Stomach (tissue), 9 donors: Measurements from ENCODE around the gene CYP1A2. TPM values are rescaled to one million over a fixed set of nuclear protein-coding genes. Genes with fewer than 3 reads are reported as not detected.

ENCODE experiments used
- DNase-seq, 2 donors: peaks; one replicate each; pipeline versions ENCODE4 v3.0.0 to v3.0.0-alpha.2; 2013 to 2019
- H3K27ac ChIP-seq, 5 donors: fragments of 200-600 bp in 4 of 5; sonication (generic) in 4 of 5; one replicate each; pipeline ENCODE4 v1.5.1; 2013 to 2019; ENCODE audit warnings: mild to moderate bottlenecking in 1 of 5, moderate library complexity in 1 of 5
- H3K27me3 ChIP-seq, 3 donors: fragments of 200-600 bp; sonication (generic); one replicate each; pipeline ENCODE4 v1.5.1; 2017 to 2019; ENCODE audit warnings: mixed run types in 1 of 3
- H3K36me3 ChIP-seq, 4 donors: fragments of 200-600 bp; sonication (generic); 1 replicate in 3 of 4; 2 replicates in 1 of 4; pipeline ENCODE4 v1.5.1; 2016 to 2019
- H3K4me1 ChIP-seq, 4 donors: fragments of 200-600 bp; sonication (generic); one replicate each; pipeline ENCODE4 v1.5.1; 2016 to 2019
- H3K4me3 ChIP-seq, 4 donors: fragments of 200-600 bp; sonication (generic) in 3 of 4; one replicate each; pipeline ENCODE4 v1.5.1; 2016 to 2019; ENCODE audit warnings: mild to moderate bottlenecking in 1 of 4
- H3K9me3 ChIP-seq, 4 donors: fragments of 200-600 bp; sonication (generic); one replicate each; pipeline ENCODE4 v1.5.1; 2016 to 2019
- EP300 ChIP-seq: sonication (generic); formaldehyde crosslinking; IDR thresholded peaks from one replicate; pipeline ENCODE4 v1.6.1; 2017; ENCODE audit warnings: antibody characterized with exemption
- POLR2A ChIP-seq, 4 donors: fragments of 450-650 bp; IDR thresholded peaks; one replicate each; pipeline ENCODE4 v1.6.1; 2016; ENCODE audit warnings: antibody characterized with exemption in 4 of 4, control low read depth in 2 of 4, mild to moderate bottlenecking in 1 of 4, moderate library complexity in 1 of 4
- POLR2AphosphoS5 ChIP-seq, 3 donors: sonication (generic); formaldehyde crosslinking; IDR thresholded peaks; one replicate each; pipeline ENCODE4 v1.6.1; 2016; ENCODE audit warnings: antibody characterized with exemption in 3 of 3
- WGBS, 5 donors: extraction: QIAGEN DNeasy Blood & Tissue Kit in 3 of 5; methylation state at CpG; one replicate each; pipeline versions ENCODE4 v1.1.5 to v1.1.7; 2013 to 2018; 5-methylcytosine and 5-hydroxymethylcytosine counted together
- intact Hi-C: fragments of 100-400 bp; cut with DNase I; formaldehyde crosslinking; loops from one replicate; pipeline ENCODE4 v1.15.1; 2023; ENCODE audit warnings: low total_unique reads
- polyA plus RNA-seq, 3 donors: library from polyadenylated mRNA; stranded (reverse); fragments of 200-250 nt; gene quantifications; one replicate each; pipeline ENCODE4 v1.2.3, GENCODE V29; 2013
- total RNA-seq, 5 donors: library from RNA; depleted of rRNA; stranded (reverse); fragments of >200 nt; gene quantifications; one replicate each; pipeline versions ENCODE4 v1.1.0 to v1.2.3, GENCODE V29; 2014 to 2016
- TF ChIP-seq, protein P1 (sequence below), 7 experiments: fragments of 450-650 bp in 4 of 7; fragments of 200-600 bp in 3 of 7; sonication (generic) in 3 of 7; IDR thresholded peaks; one replicate each; pipeline ENCODE4 v1.5.1; 2016 to 2019; ENCODE audit warnings: antibody characterized with exemption in 7 of 7, control low read depth in 2 of 7, mild to moderate bottlenecking in 1 of 7
- donor health status: healthy with polysubstance abuse.
- donor health status: Bipolar disorder and iron deficiency.
- donor health status: healthy.

CYP1A2 gene
- total and polyA plus RNA-seq, 8 donors: not detected

DNA sequence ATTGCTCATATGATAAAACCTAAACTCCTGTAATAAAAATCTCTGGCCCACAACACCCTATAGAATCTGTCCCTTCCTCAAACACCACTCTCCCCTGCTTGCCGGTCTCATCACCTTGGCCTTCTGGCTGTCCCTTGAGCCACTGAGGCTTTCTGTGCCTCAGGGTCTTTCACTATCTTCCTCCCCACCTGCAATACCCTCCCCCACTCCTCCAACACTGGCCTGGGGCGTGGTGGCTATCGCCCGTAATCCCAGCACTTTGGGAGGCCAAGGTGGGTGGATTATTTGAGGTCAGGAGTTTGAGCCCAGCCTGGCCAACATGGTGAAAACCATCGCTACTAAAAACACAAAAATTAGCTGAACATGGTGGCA is 29.9 kb downstream of the CYP1A2 start:
- no peaks in the 10 kb centered on the region for H3K36me3 ChIP-seq
- no peaks in the 10 kb centered on the region for H3K27me3 ChIP-seq
- TF ChIP-seq EP300 (no peak), POLR2A (IDR thresholded peaks at IDR 0.05) (no peak), POLR2AphosphoS5 (IDR thresholded peaks at IDR 0.05) (no peak)
- TF ChIP-seq, protein P1, sequence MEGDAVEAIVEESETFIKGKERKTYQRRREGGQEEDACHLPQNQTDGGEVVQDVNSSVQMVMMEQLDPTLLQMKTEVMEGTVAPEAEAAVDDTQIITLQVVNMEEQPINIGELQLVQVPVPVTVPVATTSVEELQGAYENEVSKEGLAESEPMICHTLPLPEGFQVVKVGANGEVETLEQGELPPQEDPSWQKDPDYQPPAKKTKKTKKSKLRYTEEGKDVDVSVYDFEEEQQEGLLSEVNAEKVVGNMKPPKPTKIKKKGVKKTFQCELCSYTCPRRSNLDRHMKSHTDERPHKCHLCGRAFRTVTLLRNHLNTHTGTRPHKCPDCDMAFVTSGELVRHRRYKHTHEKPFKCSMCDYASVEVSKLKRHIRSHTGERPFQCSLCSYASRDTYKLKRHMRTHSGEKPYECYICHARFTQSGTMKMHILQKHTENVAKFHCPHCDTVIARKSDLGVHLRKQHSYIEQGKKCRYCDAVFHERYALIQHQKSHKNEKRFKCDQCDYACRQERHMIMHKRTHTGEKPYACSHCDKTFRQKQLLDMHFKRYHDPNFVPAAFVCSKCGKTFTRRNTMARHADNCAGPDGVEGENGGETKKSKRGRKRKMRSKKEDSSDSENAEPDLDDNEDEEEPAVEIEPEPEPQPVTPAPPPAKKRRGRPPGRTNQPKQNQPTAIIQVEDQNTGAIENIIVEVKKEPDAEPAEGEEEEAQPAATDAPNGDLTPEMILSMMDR (IDR thresholded peaks at IDR 0.05): no peak
- no peak overlapping the region for H3K4me3 ChIP-seq
- peaks cover 35 to 74% (median 55%) of the 10 kb centered on the region in 4 donors for H3K4me1 ChIP-seq
- intact Hi-C loops: no loop called here
- no peak for DNase-seq
- H3K9me3 ChIP-seq: no peaks in the 10 kb centered on the region
- 87 to 94% (median 90%) methylated on average over 5 of the region's 5 CpGs for WGBS, 5 donors
- peak overlapping the region in 2 of 5 donors; percentile 87 to 95 for H3K27ac ChIP-seq

DNA sequence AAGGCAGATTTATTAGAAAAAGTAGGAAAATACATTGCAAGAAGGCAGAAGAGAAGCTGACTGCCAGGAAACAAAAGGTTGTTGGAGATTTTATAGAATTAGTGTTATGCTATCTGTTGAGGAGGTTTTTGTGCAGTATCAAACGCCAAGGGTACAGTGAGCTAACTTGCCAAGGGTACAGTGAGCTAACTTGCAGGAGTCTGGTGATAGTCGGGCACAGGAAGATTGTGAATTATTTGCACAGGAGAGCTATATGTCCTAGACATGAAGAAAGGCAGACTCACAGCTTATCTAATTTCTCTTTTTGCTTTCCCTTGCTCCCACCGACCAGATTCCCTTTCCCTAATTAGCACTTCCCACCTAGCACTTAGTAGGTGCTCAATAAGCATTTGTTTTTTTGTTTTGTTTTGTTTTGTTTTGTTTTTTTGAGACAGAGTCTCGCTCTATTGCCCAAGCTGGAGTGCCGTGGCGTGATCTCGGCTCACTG is 30.6 kb downstream of the CYP1A2 start:
- no peaks in the 10 kb centered on the region for H3K27me3 ChIP-seq
- H3K4me1 ChIP-seq: peaks cover 41 to 78% (median 61%) of the 10 kb centered on the region in 4 donors
- 59 to 73% (median 66%) methylated on average over 7 of the region's 7 CpGs for WGBS, 5 donors
- H3K36me3 ChIP-seq: no peaks in the 10 kb centered on the region
- H3K27ac ChIP-seq: peak overlapping the region; percentile 64 to 95 (median 87)
- no peak overlapping the region for H3K4me3 ChIP-seq
- TF ChIP-seq, protein P1 (IDR thresholded peaks at IDR 0.05): no peak
- TF ChIP-seq EP300: no peak
- no peak for TF ChIP-seq POLR2AphosphoS5 (IDR thresholded peaks at IDR 0.05)
- no peak for TF ChIP-seq POLR2A (IDR thresholded peaks at IDR 0.05)
- DNase-seq: no peak
- intact Hi-C loops: no loop called here
- no peaks in the 10 kb centered on the region for H3K9me3 ChIP-seq

GRCh38 chr15:74780523-74781430 is 32.1 kb downstream of the CYP1A2 start:
- 37 to 46% (median 46%) methylated on average over 16 of the region's 16 CpGs for WGBS, 5 donors
- no peaks in the 10 kb centered on the region for H3K36me3 ChIP-seq
- peak overlapping the region; percentile 31 to 95 (median 87) for H3K27ac ChIP-seq
- intact Hi-C loops: no loop called here
- TF ChIP-seq, protein P1 (IDR thresholded peaks at IDR 0.05): no peak
- TF ChIP-seq POLR2AphosphoS5 (IDR thresholded peaks at IDR 0.05): peak in 1 of 3 donors; percentile 13
- TF ChIP-seq POLR2A (IDR thresholded peaks at IDR 0.05): no peak
- TF ChIP-seq EP300: no peak
- H3K4me3 ChIP-seq: peak overlapping the region; percentile 77 to 84 (median 81)
- peaks cover 53 to 91% (median 73%) of the 10 kb centered on the region in 4 donors for H3K4me1 ChIP-seq
- H3K9me3 ChIP-seq: no peaks in the 10 kb centered on the region
- DNase-seq: peak in 1 of 2 donors; percentile 46
- no peaks in the 10 kb centered on the region for H3K27me3 ChIP-seq

DNA sequence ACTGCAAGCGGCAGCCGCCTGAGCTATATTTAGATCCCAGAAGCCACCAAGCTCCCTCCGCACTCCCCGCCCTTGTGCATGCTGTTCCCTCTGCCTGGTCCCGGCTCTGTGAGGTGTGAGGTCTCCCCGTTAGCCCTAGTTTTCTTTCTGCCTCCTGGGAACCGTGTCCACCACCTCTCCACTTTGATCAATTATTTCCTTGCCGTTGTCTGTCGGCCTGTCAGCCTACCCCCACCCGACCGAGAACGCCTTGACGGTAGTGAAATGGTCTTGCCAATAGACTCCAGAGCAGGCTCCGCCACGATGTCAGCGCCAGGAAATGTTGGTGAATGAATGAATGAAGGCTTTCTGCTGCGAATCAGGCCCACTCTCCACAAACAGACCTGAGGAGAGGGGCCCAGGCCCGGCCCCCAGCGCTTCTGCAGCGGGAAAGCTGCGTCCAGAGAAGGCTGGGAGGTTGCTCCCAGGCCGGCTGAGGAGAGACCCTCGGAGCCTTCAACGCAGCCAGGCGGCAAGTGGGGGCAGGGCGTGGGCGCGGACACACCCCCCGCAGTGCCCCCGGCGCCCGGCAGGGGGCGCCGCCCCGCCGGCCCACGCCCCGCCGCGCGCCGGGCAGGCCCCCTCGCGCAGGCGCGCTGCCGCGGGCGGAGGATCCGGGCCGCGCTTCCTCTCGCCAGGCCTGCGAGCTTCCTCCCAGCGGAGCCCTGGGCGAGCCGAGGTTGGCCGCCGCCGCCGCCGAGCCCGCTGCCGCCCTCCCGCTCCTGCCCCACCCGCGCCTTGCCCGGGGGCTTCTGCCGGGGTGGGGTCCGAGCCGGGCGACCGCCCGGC is 33.0 kb downstream of the CYP1A2 start, which contains the start of gene CSK:
Gene CSK (plus strand): TSS at position 650 of the 828 bp plus-strand sequence. CDS start 16,218 bp downstream, outside the sequence.
- intact Hi-C loops: no loop called here

More for the DNA sequence above, 33.0 kb downstream of the CYP1A2 start, which contains the start of gene CSK:
- Histone ChIP-seq H3K36me3 (no peaks in the 10 kb centered on the region), H3K27me3 (no peaks in the 10 kb centered on the region), H3K4me3 (peak within 1 kb of the TSS; percentile 77 to 84 (median 81)), H3K9me3 (no peaks in the 10 kb centered on the region), H3K4me1 (peaks cover 60 to 92% (median 80%) of the 10 kb centered on the region in 4 donors), H3K27ac (peak within 1 kb of the TSS; percentile 85 to 95 (median 91))
- TF ChIP-seq EP300 (no peak), POLR2AphosphoS5 (IDR thresholded peaks at IDR 0.05) (peak in 2 of 3 donors; percentile 61 to 69), POLR2A (IDR thresholded peaks at IDR 0.05) (no peak)
- TF ChIP-seq, protein P1 (IDR thresholded peaks at IDR 0.05): peak in 4 of 7 experiments; percentile 25 to 88 (median 61)
- WGBS, 5 donors: 0 to 1% (median 1%) methylated on average over 16 to 73 of the region's 74 CpGs
- peak; percentile 81 to 93 for DNase-seq
